Endothelial cell of umbilical vein (primary cell): ENCODE data around the gene GPA33.

ENCODE experiments used
- CTCF ChIP-seq, 2 donors: IDR thresholded peaks; 1 replicate in 1 of 2; 2 replicates in 1 of 2; pipeline ENCODE4 v1.5.1; 2011; ENCODE audit warnings: low read length in 2 of 2, mild to moderate bottlenecking in 2 of 2, moderate library complexity in 2 of 2, control low read depth in 1 of 2, inconsistent platforms in 1 of 2, low read depth in 1 of 2; ENCODE audit not compliant: insufficient read depth in 1 of 2; ENCODE audit errors: extremely low read depth in 1 of 2
- EZH2 ChIP-seq: IDR thresholded peaks from 2 replicates; pipeline ENCODE4 v1.6.1; 2012; ENCODE audit warnings: borderline replicate concordance, low read depth, mild to moderate bottlenecking, moderate library complexity, low read length, inconsistent platforms; ENCODE audit not compliant: severe bottlenecking
- FOS ChIP-seq: IDR thresholded peaks from 2 replicates; pipeline ENCODE4 v1.6.1; 2011; ENCODE audit warnings: mild to moderate bottlenecking, low read length, moderate library complexity, borderline replicate concordance; ENCODE audit not compliant: insufficient read depth
- GATA2 ChIP-seq: IDR thresholded peaks from 2 replicates; pipeline ENCODE4 v1.7.0; 2011; ENCODE audit warnings: low read depth, mild to moderate bottlenecking, moderate library complexity, mixed read lengths, low read length; ENCODE audit not compliant: insufficient read length, insufficient read depth
- JUN ChIP-seq: IDR thresholded peaks from 2 replicates; pipeline ENCODE4 v1.6.1; 2011; ENCODE audit warnings: borderline replicate concordance, low read depth; ENCODE audit not compliant: insufficient read length, insufficient read depth
- MAX ChIP-seq: IDR thresholded peaks from 2 replicates; pipeline ENCODE4 v1.6.1; 2011; ENCODE audit not compliant: insufficient read depth, insufficient read length
- MYC ChIP-seq: IDR thresholded peaks from one replicate; pipeline ENCODE4 v1.6.1; 2011; ENCODE audit warnings: mild to moderate bottlenecking, low read depth, low read length
- POLR2A ChIP-seq: IDR thresholded peaks from 2 replicates; pipeline ENCODE4 v1.6.1; 2012; ENCODE audit warnings: low read depth, mild to moderate bottlenecking, control low read depth, low read length
- POLR2AphosphoS5 ChIP-seq: IDR thresholded peaks from 2 replicates; pipeline ENCODE4 v1.6.1; 2012; ENCODE audit warnings: low read depth, mild to moderate bottlenecking, control low read depth, low read length, moderate library complexity; ENCODE audit not compliant: insufficient read depth

- no peak for TF ChIP-seq CTCF (IDR thresholded peaks at IDR 0.05; ENCODE audit: extremely low read depth in 1 of 2, insufficient read depth in 1 of 2, low read depth in 1 of 2, low read length in 2 of 2)
- no peak for TF ChIP-seq POLR2A
- TF ChIP-seq POLR2AphosphoS5 = no peak
- no peak for TF ChIP-seq EZH2
- TF ChIP-seq JUN = no peak
- no peak for TF ChIP-seq MAX
- no peak for TF ChIP-seq GATA2
- TF ChIP-seq MYC = no peak
- TF ChIP-seq FOS = no peak
Measured at GRCh38 chr1:167067904-167068303, 22.3 kb downstream of the GPA33 start.
